GM12864 (cell line): ENCODE measurements around the gene SLC16A12.

Experiments
- DNase-seq: peaks from one replicate; pipeline ENCODE4 v3.0.0-alpha.2; 2011; ENCODE audit warnings: low read depth
- H3K4me3 ChIP-seq: 2 replicates; pipeline ENCODE4 v1.5.1; 2011; ENCODE audit warnings: mild to moderate bottlenecking, low read depth, low read length, control low read depth
- TF ChIP-seq, protein P1 (sequence below): IDR thresholded peaks from 2 replicates; pipeline ENCODE4 v1.5.1; 2011; ENCODE audit warnings: low read depth, mild to moderate bottlenecking, moderate library complexity, low read length, control low read depth, inconsistent platforms; ENCODE audit errors: missing control alignments

Gene SLC16A12

GRCh38 chr10:89535171-89536012, at the start of gene SLC16A12:
Gene SLC16A12 (minus strand): TSS chr10:89535594. CDS start chr10:89462578, 73,016 bp downstream.
- no peak within 1 kb of the TSS for H3K4me3 ChIP-seq
- DNase-seq: no peak
- TF ChIP-seq, protein P1, sequence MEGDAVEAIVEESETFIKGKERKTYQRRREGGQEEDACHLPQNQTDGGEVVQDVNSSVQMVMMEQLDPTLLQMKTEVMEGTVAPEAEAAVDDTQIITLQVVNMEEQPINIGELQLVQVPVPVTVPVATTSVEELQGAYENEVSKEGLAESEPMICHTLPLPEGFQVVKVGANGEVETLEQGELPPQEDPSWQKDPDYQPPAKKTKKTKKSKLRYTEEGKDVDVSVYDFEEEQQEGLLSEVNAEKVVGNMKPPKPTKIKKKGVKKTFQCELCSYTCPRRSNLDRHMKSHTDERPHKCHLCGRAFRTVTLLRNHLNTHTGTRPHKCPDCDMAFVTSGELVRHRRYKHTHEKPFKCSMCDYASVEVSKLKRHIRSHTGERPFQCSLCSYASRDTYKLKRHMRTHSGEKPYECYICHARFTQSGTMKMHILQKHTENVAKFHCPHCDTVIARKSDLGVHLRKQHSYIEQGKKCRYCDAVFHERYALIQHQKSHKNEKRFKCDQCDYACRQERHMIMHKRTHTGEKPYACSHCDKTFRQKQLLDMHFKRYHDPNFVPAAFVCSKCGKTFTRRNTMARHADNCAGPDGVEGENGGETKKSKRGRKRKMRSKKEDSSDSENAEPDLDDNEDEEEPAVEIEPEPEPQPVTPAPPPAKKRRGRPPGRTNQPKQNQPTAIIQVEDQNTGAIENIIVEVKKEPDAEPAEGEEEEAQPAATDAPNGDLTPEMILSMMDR: no peak

DNA sequence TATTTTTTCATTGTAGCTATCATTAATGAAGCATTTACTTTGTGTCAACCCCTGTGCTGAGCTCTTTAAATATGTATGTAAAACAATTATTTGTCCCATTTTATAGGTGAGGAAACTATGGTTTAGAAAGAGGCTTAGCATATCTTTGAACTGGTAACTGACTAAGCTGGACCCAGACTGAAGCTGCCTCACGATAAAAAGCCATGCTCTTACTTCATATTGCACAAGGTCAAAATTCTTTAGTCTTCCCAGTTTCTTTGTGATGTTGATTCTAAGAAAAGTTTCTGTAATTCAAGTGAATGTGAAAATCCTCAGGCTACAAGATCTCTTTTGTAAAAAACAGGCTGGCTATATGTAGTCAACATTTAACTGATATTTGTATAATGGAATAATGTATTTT, 46.6 kb upstream of the SLC16A12 start:
- TF ChIP-seq, protein P1: no peak
- no peak for DNase-seq
- no peak overlapping the region for H3K4me3 ChIP-seq

DNA sequence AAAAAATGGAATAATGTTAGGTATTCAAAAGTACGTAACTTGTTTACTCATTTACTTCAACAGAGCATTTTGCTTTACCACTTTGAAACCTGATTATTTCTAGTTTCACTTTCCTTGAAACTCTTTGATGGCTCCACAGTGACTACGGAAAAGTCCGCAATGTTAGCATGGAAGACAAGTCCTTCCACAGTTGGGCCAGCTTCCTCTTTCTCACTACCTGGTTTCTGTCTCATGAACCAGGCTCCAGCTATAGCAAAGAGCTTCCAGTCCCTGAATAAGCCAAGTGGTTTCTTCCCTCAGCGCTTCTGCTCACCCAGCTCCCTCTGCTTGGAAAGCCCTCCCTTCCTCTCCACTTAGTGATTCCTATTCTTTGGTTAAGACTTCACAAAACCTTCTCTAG, 44.8 kb upstream of the SLC16A12 start:
- TF ChIP-seq, protein P1: no peak
- no peak overlapping the region for H3K4me3 ChIP-seq
- DNase-seq: no peak

- DNase-seq: no peak
- TF ChIP-seq, protein P1: no peak
- H3K4me3 ChIP-seq: no peak overlapping the region
Observed at GRCh38 chr10:89576696-89577095, 41.3 kb upstream of the SLC16A12 start.

GRCh38 chr10:89576022-89576421, 40.6 kb upstream of the SLC16A12 start:
- DNase-seq: no peak
- H3K4me3 ChIP-seq: no peak overlapping the region
- TF ChIP-seq, protein P1: no peak

GRCh38 chr10:89575031-89575430, 39.6 kb upstream of the SLC16A12 start:
- no peak overlapping the region for H3K4me3 ChIP-seq
- TF ChIP-seq, protein P1: no peak
- no peak for DNase-seq

GRCh38 chr10:89574368-89574767, 39.0 kb upstream of the SLC16A12 start:
- TF ChIP-seq, protein P1: no peak
- DNase-seq: no peak
- H3K4me3 ChIP-seq: no peak overlapping the region
